Hepatic stellate cell (primary cell): ENCODE data around the gene GRAP2.

ENCODE experiments used
- DNase-seq: peaks from one replicate; pipeline ENCODE4 v3.0.0; 2011; ENCODE audit warnings: low spot score

GRAP2 gene

DNA sequence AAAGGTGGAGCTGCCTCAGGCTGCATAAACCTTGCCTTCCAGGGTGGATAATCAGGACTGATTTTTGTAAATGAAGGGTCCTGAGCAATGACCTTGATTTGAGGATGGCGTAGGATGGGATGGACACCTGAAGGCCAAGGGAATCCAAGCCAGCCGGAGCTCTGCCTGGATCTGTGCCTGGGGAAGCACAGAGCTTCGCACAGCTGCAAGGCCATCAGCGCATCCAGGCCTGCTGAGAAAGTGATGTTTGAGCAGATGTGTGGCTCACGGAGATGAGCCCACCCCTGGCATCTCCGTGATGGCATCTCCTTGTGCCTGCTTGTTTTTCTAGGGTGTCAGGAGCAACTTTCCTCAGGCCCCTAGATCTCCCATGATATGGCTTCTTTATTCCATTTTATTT, 117.2 kb downstream of the GRAP2 start:
- no peak for DNase-seq

DNA sequence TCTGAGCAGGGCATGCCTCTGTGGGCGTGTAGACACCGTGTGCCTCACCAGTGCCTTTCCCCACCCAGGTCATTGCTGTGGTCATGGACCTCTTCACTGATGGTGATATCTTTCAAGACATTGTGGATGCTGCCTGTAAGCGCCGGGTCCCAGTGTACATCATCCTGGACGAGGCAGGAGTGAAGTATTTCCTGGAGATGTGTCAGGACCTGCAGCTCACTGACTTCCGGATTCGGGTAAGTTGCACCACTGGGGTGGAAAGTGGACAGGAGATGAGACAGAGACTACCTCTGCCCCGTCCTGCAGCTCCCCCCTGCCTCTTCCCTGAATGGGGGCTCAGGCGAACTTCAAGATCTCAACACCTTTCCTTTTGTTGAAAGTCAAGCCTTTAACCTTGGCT, 118.2 kb downstream of the GRAP2 start:
- no peak for DNase-seq

DNA sequence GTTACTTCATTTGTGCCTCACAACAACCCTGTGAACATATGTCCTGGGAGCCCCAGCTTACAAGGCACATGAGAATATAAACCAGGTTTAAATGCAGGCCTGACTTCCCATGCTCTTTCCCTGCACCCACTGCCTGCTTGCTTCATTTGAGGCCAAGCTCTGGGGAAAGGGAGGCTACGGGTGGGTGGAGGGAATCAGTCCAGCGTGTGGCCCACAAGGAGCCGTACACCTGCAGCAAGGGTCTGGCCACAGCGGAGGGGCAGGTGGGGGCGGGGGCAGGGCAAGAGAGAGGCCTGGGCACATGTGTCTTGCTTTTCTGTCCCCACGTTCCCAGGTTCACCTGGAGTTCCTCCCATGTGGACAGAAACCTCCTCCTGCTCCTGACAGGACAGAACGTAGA, 120.1 kb downstream of the GRAP2 start:
- no peak for DNase-seq

DNA sequence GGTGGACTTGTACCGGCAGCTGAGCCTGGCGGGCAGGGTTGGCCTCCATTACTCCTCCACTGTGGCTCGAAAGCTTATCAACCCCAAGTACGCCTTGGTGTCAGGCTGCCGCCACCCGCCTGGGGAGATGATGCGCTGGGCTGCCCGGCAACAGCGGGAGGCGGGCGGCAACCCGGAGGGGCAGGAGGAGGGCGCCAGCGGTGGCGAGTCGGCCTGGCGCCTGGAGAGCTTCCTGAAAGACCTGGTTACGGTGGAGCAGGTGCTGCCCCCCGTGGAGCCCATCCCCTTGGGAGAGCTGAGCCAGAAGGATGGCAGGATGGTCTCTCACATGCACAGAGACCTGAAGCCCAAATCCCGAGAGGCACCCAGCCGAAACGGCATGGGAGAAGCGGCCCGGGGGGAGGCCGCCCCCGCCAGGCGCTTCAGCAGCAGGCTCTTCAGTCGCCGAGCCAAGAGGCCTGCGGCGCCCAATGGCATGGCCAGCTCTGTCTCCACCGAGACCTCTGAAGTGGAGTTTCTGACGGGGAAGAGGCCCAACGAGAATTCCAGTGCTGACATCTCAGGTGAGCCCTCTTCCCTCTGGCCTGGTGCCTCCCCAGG, 120.6 kb downstream of the GRAP2 start:
- no peak for DNase-seq

DNA sequence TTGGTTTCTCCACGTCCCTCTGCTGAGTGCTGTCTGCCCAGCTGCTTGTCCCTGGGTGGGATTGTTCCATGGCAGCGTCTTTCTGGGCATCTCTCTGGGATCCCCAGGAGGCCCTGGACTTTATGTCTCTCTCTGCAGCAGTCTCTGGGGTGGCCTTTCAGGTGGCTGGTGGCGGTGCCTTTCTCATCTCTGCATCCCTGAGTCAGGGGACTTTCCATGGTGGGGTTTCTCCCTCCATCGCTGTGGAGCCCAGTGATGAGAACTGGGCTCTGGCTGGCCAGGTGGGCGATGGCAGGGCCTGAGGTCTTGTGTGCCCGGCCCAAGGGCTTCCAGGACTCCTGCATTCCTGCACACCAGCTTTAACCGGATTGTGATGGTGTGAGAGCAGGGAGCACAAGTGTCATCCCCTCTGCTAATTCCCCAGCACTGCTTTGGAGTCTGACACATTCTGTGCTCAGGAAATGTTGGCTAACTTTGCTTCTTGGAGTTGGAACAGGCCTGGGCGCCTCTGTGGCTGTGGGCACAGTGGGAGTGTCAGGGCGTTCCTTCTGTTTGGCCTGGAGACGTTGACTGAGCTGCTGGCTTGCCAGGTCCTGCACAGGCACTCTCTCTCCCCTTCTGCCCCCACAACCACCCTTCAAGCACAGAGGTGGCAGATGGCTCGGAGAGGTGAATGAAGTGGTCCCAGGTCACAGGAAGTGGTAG, 121.8 kb downstream of the GRAP2 start:
- DNase-seq, result no peak
